ENCODE measurements around the gene LRRC74B.

LRRC74B gene

GRCh38 chr22:21101877-21102638 lies 56.3 kb downstream of the LRRC74B start:
- in situ Hi-C loops (cut with MboI; ENCODE audit: low sequenced_read_pairs), result no loop called here

GRCh38 chr22:21102659-21103267 lies 57.0 kb downstream of the LRRC74B start:
- in situ Hi-C loops (cut with MboI; ENCODE audit: low sequenced_read_pairs), result no loop called here

- in situ Hi-C loops (cut with MboI; ENCODE audit: low sequenced_read_pairs), result no loop called here
Measured at GRCh38 chr22:21103633-21104032, 57.9 kb downstream of the LRRC74B start.

GRCh38 chr22:21104126-21104691 lies 58.5 kb downstream of the LRRC74B start:
- in situ Hi-C loops (cut with MboI; ENCODE audit: low sequenced_read_pairs), result no loop called here

- in situ Hi-C loops (cut with MboI; ENCODE audit: low sequenced_read_pairs), result no loop called here
Measured at GRCh38 chr22:21105294-21105693, 59.5 kb downstream of the LRRC74B start.

GRCh38 chr22:21106000-21106399 lies 60.3 kb downstream of the LRRC74B start:
- in situ Hi-C loops (cut with MboI; ENCODE audit: low sequenced_read_pairs), result no loop called here

GRCh38 chr22:21108379-21109115 lies 62.8 kb downstream of the LRRC74B start:
- in situ Hi-C loops (cut with MboI; ENCODE audit: low sequenced_read_pairs), result no loop called here
